D341Med (cell line): ENCODE measurements around the gene MEI1.
A peak's percentile ranks its signal among the peaks of the same experiment; 100 is the strongest.

Experiments used
- DNase-seq: peaks from one replicate; pipeline ENCODE4 v3.0.0; 2012; ENCODE audit warnings: low spot score

MEI1 gene

GRCh38 chr22:41745968-41746367 is 46.7 kb downstream of the MEI1 start:
- no peak for DNase-seq

- DNase-seq, result peak; percentile 85
Measured at GRCh38 chr22:41746567-41747400, 47.5 kb downstream of the MEI1 start.

GRCh38 chr22:41752011-41752970 is 53.0 kb downstream of the MEI1 start:
- no peak for DNase-seq

GRCh38 chr22:41753984-41754383 is 54.7 kb downstream of the MEI1 start:
- DNase-seq, result no peak

GRCh38 chr22:41757502-41757901 is 58.2 kb downstream of the MEI1 start:
- DNase-seq, result no peak

GRCh38 chr22:41758231-41758630 is 58.9 kb downstream of the MEI1 start:
- DNase-seq, result no peak

GRCh38 chr22:41762980-41763779 is 63.9 kb downstream of the MEI1 start:
- DNase-seq, result peak; percentile 64

- no peak for DNase-seq
Measured at GRCh38 chr22:41766476-41766875, 67.2 kb downstream of the MEI1 start.

- no peak for DNase-seq
Measured at GRCh38 chr22:41768430-41768829, 69.1 kb downstream of the MEI1 start.

- no peak for DNase-seq
Measured at GRCh38 chr22:41770715-41771468, 71.6 kb downstream of the MEI1 start.

GRCh38 chr22:41772198-41772597 is 72.9 kb downstream of the MEI1 start:
- DNase-seq, result no peak

GRCh38 chr22:41772645-41773044 is 73.3 kb downstream of the MEI1 start:
- no peak for DNase-seq

GRCh38 chr22:41775338-41775737 is 76.0 kb downstream of the MEI1 start:
- no peak for DNase-seq

- DNase-seq, result no peak
Measured at GRCh38 chr22:41775976-41776375, 76.7 kb downstream of the MEI1 start.

GRCh38 chr22:41776381-41776780 is 77.1 kb downstream of the MEI1 start:
- no peak for DNase-seq

GRCh38 chr22:41777749-41778425 is 78.6 kb downstream of the MEI1 start:
- DNase-seq, result no peak

- no peak for DNase-seq
Measured at GRCh38 chr22:41779929-41780505, 80.7 kb downstream of the MEI1 start.

GRCh38 chr22:41780746-41781505 is 81.6 kb downstream of the MEI1 start:
- no peak for DNase-seq

GRCh38 chr22:41781507-41781906 is 82.2 kb downstream of the MEI1 start:
- no peak for DNase-seq

GRCh38 chr22:41782316-41782715 is 83.0 kb downstream of the MEI1 start:
- DNase-seq, result no peak
